Activated CD8-positive, alpha-beta memory T cell treated with anti-CD3 and anti-CD28 coated beads, Interleukin-2, amount 10 ng/mL, durations not matched to agents 7 days and 5 days (primary cell): ENCODE measurements around the gene MEMO1. TPM values are rescaled to one million over a fixed set of nuclear protein-coding genes. Genes with fewer than 3 reads are reported as not detected.
"Not testable (repeated sequence)": the region's sequence is repeated elsewhere in the genome, so short reads cannot be mapped to it uniquely, and the experiment has no call there.

Experiments
- ATAC-seq: fragments of 150-1000 bp; cut with Tn5 transposase; one replicate; pipeline ENCODE4 v1.10.0; 2021; ENCODE audit warnings: moderate library complexity
- CTCF ChIA-PET: fragments of 350-600 bp; sonication (Branson Sonifier 250); formaldehyde crosslinking; loops from one replicate; lab custom pipeline; 2021; ENCODE audit warnings: antibody characterized with exemption; lab: Charles Lee
- DNase-seq: peaks from one replicate; pipeline ENCODE4 v3.0.0-alpha.2; 2020
- H3K27ac Mint-ChIP-seq: one replicate; pipeline ENCODE4 v1.8.0; 2021; ENCODE audit warnings: mild to moderate bottlenecking, mixed read lengths
- H3K27me3 Mint-ChIP-seq: one replicate; pipeline ENCODE4 v1.8.0; 2021; ENCODE audit warnings: mixed read lengths
- H3K36me3 Mint-ChIP-seq: one replicate; pipeline ENCODE4 v1.8.0; 2021; ENCODE audit warnings: mild to moderate bottlenecking, mixed read lengths
- H3K4me1 Mint-ChIP-seq: one replicate; pipeline ENCODE4 v1.8.0; 2021; ENCODE audit warnings: mixed read lengths
- H3K4me3 Mint-ChIP-seq: one replicate; pipeline ENCODE4 v1.8.0; 2021; ENCODE audit warnings: mild to moderate bottlenecking, moderate library complexity, mixed read lengths
- H3K9me3 Mint-ChIP-seq: one replicate; pipeline ENCODE4 v1.8.0; 2022; ENCODE audit warnings: low read depth, mixed read lengths
- total RNA-seq, 2 experiments: library from RNA; stranded (reverse); gene quantifications; one replicate each; pipeline ENCODE4 v1.2.3, GENCODE V29; 2021

MEMO1 gene
- total RNA-seq, 2 experiments from 2014 or later: 44.3 to 49.7 TPM

DNA sequence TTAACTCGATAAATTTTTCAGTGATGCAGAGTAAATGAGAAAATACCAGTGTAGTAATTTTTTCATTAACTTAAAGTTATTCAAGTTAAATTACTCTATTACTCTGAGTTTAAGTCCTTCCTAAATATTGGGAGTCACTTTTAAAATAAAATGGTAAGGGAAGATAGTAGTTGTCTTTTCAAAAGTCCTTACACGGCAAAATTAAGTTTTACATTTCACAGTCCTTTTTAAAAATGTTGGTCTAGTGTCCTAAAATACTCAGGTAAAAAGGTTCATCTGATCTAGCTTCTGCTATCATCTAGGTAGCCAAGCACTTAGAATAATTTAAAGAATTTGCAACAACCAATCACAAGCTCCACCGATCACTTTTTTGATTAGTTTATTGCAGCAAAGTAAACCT is 146.9 kb downstream of the MEMO1 start:
- Mint-ChIP-seq H3K36me3 (peaks cover 11% of the 10 kb centered on the region), H3K27ac (no peak overlapping the region), H3K9me3 (no peaks in the 10 kb centered on the region), H3K4me3 (no peak overlapping the region), H3K27me3 (no peaks in the 10 kb centered on the region), H3K4me1 (no peaks in the 10 kb centered on the region)
- ATAC-seq: no peak
- CTCF ChIA-PET: no interaction called here
- no peak for DNase-seq

DNA sequence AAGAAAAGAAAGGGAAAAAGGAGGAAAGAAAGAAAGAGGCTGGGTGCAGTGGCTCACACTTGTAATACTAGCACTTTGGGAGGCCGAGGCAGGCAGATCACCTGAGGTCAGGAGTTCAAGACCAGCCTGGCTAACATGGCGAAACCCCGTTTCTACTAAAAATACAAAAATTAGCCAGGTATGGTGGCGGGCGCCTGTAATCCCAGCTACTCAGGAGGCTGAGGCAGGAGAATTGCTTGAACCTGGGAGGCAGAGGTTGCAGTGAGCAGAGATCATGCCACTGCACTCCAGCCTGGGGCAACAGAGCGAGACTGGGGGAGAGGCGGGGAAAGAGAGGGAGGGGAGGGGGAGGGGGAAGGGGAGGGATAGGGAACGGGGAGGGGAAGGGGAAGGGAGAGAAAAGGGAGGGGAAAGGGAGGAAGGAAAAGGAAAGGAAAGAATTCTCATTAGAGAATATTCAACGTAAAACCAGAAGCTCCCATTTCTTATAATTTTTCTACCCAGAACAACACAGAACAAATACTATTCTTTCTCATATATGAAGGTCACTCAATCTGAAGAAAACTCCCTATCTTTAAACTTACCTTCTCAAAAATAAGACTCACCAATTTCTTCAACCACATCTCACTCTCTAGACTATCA is 147.7 kb downstream of the MEMO1 start:
- ATAC-seq, CTCF ChIA-PET, H3K4me1 Mint-ChIP-seq, H3K4me3 Mint-ChIP-seq, DNase-seq, H3K27me3 Mint-ChIP-seq, H3K27ac Mint-ChIP-seq, H3K9me3 Mint-ChIP-seq: not testable (repeated sequence)
- peaks cover 12% of the 10 kb centered on the region for H3K36me3 Mint-ChIP-seq

DNA sequence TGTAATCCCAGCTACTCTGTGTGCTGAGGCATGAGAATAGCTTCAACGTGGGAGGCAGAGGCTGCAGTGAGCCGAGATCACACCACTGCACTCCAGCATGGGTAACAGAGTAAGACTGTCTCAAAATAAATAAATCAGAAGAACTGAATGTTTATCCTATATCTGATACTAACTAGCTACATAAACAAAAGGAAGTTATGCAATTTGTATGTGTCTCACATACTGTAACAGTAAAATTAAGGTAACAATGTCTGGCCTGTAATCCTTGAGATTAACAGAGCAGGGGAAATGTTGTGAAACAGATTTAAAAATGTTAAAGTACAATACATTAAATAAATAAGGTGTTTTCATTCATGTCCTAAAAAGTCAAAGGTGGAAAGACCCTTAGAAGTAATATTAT is 150.8 kb downstream of the MEMO1 start:
- DNase-seq (no peak), ATAC-seq (no peak)
- Mint-ChIP-seq H3K27me3 (no peaks in the 10 kb centered on the region), H3K27ac (no peak overlapping the region), H3K9me3 (no peaks in the 10 kb centered on the region), H3K36me3 (peaks cover 6% of the 10 kb centered on the region), H3K4me1 (no peaks in the 10 kb centered on the region), H3K4me3 (no peak overlapping the region)
- CTCF ChIA-PET: no interaction called here

DNA sequence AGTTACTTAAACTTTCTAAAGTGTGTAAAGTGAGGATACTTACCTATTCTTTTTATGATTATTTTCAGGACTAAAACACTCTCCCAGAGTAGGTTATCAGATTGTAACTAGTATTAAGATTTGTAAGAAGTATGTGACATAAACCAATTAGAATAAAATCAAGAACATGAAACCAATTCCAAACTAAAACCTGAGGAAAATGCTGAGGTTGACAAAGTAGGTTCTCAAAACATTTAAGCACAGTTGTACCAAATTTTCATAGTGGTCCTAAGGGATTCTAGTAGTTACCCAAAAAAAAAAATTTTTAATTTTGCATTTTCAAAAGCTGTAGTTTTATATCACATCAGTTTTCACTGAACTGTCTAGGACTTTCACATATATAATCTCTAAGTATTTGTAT is 157.3 kb downstream of the MEMO1 start:
- Mint-ChIP-seq H3K36me3 (peaks cover 11% of the 10 kb centered on the region), H3K4me3 (no peak overlapping the region), H3K27ac (no peak overlapping the region), H3K9me3 (no peaks in the 10 kb centered on the region), H3K4me1 (no peaks in the 10 kb centered on the region), H3K27me3 (no peaks in the 10 kb centered on the region)
- DNase-seq: no peak
- CTCF ChIA-PET: no interaction called here
- no peak for ATAC-seq

DNA sequence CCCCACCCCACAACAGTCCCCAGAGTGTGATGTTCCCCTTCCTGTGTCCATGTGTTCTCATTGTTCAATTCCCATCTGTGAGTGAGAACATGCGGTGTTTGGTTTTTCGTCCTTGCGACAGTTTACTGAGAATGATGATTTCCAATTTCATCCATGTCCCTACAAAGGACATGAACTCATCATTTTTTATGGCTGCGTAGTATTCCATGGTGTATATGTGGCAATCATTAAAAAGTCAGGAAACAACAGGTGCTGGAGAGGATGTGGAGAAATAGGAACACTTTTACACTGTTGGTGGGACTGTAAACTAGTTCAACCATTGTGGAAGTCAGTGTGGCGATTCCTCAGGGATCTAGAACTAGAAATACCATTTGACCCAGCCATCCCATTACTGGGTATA is 168.7 kb downstream of the MEMO1 start:
- H3K4me3 Mint-ChIP-seq, H3K9me3 Mint-ChIP-seq, ATAC-seq, DNase-seq, CTCF ChIA-PET, H3K27me3 Mint-ChIP-seq, H3K4me1 Mint-ChIP-seq, H3K27ac Mint-ChIP-seq: not testable (repeated sequence)
- H3K36me3 Mint-ChIP-seq: peaks cover 12% of the 10 kb centered on the region

DNA sequence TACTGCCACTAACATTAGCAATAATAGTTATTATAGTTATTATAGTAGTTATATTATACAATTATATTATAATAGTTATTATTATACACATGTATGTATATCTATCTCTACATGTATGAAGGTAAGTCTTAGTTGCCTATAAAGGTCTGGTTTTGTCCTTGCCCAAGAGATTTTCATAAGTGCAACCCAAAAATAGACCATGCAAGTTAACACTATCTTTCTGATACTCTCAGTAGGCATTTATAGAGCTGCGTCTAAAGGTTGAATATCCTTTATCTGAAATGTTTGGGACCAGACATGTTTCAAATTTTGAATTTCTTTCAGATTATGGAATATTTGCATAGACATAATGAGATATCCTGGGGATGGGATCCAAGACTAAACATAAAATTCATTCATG is 175.4 kb downstream of the MEMO1 start:
- H3K4me1 Mint-ChIP-seq: peaks cover 1% of the 10 kb centered on the region
- H3K27me3 Mint-ChIP-seq: no peaks in the 10 kb centered on the region
- CTCF ChIA-PET: no interaction called here
- ATAC-seq (no peak), DNase-seq (no peak)
- H3K27ac Mint-ChIP-seq: no peak overlapping the region
- H3K36me3 Mint-ChIP-seq: no peaks in the 10 kb centered on the region
- peaks cover 2% of the 10 kb centered on the region for H3K9me3 Mint-ChIP-seq
- H3K4me3 Mint-ChIP-seq: no peak overlapping the region

DNA sequence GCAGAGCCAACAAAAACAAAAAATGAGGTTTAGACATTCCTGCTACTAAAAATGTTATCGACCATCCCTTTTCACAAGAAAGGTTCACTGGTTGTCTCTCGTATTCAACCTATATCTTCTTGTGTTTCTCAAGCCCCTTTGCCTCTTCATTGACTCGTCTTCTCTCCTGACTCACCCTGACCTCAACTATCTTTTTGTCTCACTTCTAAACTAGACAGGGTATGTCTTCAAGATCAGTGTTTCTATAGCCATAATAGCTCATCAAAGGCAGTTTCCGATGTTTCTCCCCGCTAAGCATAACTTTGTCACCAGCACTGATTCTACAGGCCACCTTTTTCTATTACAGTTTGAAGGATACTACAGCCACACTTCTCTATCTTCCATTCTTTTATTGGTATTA is 178.4 kb downstream of the MEMO1 start:
- CTCF ChIA-PET: no interaction called here
- H3K27ac Mint-ChIP-seq: no peak overlapping the region
- H3K4me3 Mint-ChIP-seq: no peak overlapping the region
- peaks cover 2% of the 10 kb centered on the region for H3K9me3 Mint-ChIP-seq
- no peaks in the 10 kb centered on the region for H3K36me3 Mint-ChIP-seq
- no peaks in the 10 kb centered on the region for H3K4me1 Mint-ChIP-seq
- DNase-seq (no peak), ATAC-seq (no peak)
- H3K27me3 Mint-ChIP-seq: peaks cover 5% of the 10 kb centered on the region

DNA sequence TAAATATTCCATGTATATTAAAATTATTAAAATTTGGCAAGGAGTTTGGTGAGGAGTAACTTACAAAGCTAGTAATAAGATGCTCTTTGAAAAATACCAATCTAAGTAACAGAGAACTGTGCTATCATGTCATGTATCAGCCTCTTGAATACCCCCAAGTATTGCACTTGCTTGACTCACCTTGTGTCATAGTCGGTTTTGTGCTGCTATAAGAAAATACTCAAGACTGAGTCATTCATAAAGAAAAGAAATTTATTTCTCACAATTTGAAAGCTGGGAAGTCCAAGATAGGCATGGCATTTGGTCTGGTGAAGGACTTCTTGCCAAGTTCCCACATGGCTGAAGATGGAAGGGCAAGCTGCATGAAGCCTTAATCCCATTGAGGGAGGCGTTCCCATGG is 179.2 kb downstream of the MEMO1 start:
- DNase-seq (no peak), ATAC-seq (no peak)
- no peak overlapping the region for H3K4me3 Mint-ChIP-seq
- CTCF ChIA-PET: no interaction called here
- no peaks in the 10 kb centered on the region for H3K4me1 Mint-ChIP-seq
- peaks cover 2% of the 10 kb centered on the region for H3K9me3 Mint-ChIP-seq
- H3K27ac Mint-ChIP-seq: no peak overlapping the region
- peaks cover 5% of the 10 kb centered on the region for H3K27me3 Mint-ChIP-seq
- H3K36me3 Mint-ChIP-seq: no peaks in the 10 kb centered on the region

DNA sequence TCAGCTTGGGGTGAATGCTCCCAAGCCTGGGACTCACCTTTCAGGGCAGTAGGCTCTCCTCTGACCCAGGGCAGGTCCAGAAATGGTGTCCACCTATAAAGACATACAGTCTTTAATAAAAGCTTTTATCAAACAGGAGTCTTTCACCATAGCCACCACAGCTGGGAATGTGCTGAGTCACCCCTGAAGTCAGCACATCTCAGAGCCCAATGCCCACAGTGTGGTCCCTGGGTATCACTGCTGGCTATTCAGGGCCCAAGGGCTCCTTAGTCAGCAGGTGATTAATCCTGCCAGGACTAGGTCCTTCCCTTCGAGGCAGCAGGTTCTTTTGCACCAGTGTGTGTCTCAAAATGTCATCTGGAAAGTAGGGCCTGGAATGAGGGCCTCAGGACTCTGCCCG is 181.9 kb downstream of the MEMO1 start:
- CTCF ChIA-PET: no interaction called here
- no peaks in the 10 kb centered on the region for H3K4me1 Mint-ChIP-seq
- no peak for DNase-seq
- peaks cover 5% of the 10 kb centered on the region for H3K27me3 Mint-ChIP-seq
- no peak overlapping the region for H3K4me3 Mint-ChIP-seq
- peaks cover 4% of the 10 kb centered on the region for H3K9me3 Mint-ChIP-seq
- no peaks in the 10 kb centered on the region for H3K36me3 Mint-ChIP-seq
- H3K27ac Mint-ChIP-seq: no peak overlapping the region
- no peak for ATAC-seq

DNA sequence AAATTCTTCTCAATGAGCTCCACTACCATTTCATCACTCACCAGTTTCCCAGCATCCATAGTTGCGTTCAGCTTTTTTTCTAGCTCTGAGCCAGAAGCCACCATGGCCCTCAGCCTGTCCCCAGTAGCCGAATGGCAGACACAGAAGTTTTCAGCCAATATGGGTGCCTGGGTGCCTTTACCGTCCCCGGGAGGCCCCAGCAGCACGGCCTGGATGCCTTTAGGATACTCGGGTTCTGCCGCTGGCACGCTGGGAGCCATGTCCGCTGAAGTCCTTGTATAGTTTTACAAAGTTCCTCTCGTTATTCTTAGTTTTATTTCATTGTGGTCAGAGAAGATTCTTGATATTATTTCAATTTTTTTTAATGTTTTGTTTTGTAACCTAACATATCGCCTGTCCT is 187.2 kb downstream of the MEMO1 start:
- no peak overlapping the region for H3K4me3 Mint-ChIP-seq
- peaks cover 14% of the 10 kb centered on the region for H3K9me3 Mint-ChIP-seq
- DNase-seq: no peak
- H3K27me3 Mint-ChIP-seq: peaks cover 5% of the 10 kb centered on the region
- ATAC-seq: no peak
- CTCF ChIA-PET: no interaction called here
- no peaks in the 10 kb centered on the region for H3K36me3 Mint-ChIP-seq
- no peaks in the 10 kb centered on the region for H3K4me1 Mint-ChIP-seq
- H3K27ac Mint-ChIP-seq: no peak overlapping the region

DNA sequence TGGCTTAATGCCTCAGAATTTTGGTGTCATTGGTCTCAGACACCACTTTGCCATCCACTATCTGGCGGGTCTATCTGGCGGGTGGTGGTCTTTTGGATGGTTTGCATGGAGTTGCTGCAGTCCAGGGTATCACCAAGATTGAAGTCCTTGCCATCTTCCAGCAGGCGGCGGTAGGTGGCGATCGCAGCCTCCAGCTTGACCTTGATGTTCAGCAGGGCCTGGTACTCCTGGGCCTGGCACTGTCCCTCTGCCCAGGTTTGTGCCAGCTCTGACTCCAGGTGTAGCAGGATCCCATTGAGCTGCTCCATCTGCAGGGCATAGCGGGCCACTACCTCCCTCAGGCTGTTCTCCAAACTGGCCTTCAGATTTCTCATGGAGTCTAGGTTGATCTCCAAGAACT is 188.2 kb downstream of the MEMO1 start:
- H3K4me3 Mint-ChIP-seq: no peak overlapping the region
- no peaks in the 10 kb centered on the region for H3K4me1 Mint-ChIP-seq
- peaks cover 14% of the 10 kb centered on the region for H3K9me3 Mint-ChIP-seq
- peaks cover 1% of the 10 kb centered on the region for H3K27me3 Mint-ChIP-seq
- H3K36me3 Mint-ChIP-seq: peaks cover 1% of the 10 kb centered on the region
- DNase-seq: no peak
- no peak for ATAC-seq
- H3K27ac Mint-ChIP-seq: no peak overlapping the region
- CTCF ChIA-PET: no interaction called here

Other genes with a start within 250 kb of the MEMO1 start
- gene DPY30, start 28.8 kb upstream of the MEMO1 start, total RNA-seq: 10 to 100 TPM; 69.9 to 77.8 TPM
- gene SPAST, start 52.5 kb upstream of the MEMO1 start, total RNA-seq: 10 to 100 TPM; 17.3 to 20.4 TPM
- gene SLC30A6, start 154.9 kb upstream of the MEMO1 start, total RNA-seq: 10 to 100 TPM; 16.8 to 27.2 TPM